Esophagus mucosa (tissue), 1 donor: ENCODE measurements around the gene C20orf204. TPM values are rescaled to one million over a fixed set of nuclear protein-coding genes. Genes with fewer than 3 reads are reported as not detected.

Experiments used
- ATAC-seq: fragments of 200-7000 bp; cut with Tn5 transposase; one replicate; pipeline ENCODE4 v1.9.1; 2020
- total RNA-seq: library from RNA; stranded (reverse); gene quantifications from one replicate; pipeline ENCODE4 v1.2.4, GENCODE V29; 2023
- donor health status: DM: yes; HTN: yes; CAD: no.

Gene C20orf204
- total RNA-seq, 1 donor from 2014 or later, result 0.88 TPM

GRCh38 chr20:64042054-64042781, 6.2 kb downstream of the C20orf204 start:
- no peak for ATAC-seq

- ATAC-seq, result no peak
These were observed 7.8 kb downstream of the C20orf204 start for GRCh38 chr20:64043768-64044167.

GRCh38 chr20:64044484-64045247, 8.7 kb downstream of the C20orf204 start:
- peak; percentile 57 for ATAC-seq

DNA sequence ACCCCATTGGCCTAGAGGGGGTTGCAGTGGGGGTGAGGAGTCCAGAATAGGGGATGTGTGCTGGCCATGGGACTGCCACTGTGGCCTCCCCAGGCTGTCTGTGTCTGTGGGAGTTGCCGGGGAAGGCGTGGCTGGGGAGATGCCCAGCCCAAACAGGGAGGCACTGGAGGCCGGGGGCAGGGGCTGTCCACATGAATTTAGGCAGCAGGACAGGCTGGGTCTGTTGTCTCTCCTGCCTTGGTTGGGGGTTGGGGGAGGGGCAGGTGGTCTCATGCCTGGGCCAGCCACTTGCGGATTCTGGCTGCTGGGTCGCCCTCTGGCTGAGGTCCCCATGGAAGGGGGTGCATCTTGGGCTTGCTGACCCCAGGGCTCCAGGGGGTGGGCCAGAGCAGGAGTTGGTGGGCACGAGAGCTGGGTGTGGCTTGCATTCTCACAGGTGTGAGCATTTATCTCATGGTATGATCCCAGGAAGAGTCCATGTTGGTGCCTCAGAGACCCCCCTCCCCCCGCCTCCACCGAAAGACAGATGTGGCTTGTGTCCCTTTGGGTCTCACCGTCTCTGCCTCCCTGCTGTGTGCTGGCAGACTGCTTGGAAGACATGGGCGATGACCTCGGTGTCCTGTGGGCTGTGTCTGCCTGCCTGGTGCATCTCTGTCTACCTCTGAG, 9.5 kb downstream of the C20orf204 start:
- ATAC-seq, result peak; percentile 19

DNA sequence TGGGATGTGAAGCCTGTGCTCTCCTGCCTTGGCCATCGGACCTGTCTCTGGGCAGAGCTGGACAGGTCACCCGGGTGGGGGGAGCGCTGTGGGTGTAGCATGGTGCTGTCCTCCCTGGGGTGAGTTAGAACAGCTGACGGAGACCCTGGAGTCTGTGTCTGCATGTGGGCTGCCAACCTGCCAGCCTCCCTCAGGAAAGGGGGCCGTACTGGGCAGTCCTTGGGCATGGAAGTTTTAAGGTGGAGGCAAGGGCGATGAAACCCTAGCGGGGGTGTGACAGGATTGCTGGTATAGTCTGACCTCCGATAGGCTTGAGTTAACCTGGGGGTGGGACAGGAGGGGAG, 11.0 kb downstream of the C20orf204 start:
- ATAC-seq, result no peak

- ATAC-seq, result no peak
These were observed 12.0 kb downstream of the C20orf204 start for GRCh38 chr20:64047968-64048401.

DNA sequence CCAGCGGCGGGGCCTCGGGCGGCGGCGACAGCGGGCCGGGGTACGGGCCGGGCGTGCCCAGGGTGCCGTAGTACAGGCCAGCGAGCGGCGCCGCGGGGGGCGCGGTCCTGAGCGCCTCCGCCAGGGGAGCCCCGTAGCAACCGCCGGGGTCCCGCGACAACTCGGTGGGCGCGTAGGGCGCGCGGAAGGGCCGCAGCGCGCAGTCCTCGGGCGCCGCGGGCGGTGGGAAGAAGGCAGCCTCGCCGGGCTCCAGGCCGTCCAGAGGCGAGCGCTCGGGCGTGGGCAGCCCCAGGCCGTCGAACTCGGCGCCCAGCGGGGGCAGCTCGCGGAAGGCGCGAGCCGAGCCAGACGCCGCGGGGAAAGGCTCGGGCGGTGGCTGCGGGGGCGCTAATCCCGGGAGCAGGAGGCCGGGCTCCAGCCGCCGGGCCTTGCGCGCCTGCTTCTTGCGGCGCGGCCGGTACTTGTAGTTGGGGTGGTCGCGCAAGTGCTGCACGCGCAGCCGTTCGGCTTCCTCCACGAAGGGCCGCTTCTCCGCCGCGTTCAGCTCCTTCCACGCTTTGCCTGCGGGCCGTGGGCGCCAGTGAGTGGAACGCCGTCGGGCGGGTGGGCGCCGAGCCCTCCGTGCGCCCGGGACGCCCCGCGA, 12.5 kb downstream of the C20orf204 start:
- ATAC-seq, result no peak

DNA sequence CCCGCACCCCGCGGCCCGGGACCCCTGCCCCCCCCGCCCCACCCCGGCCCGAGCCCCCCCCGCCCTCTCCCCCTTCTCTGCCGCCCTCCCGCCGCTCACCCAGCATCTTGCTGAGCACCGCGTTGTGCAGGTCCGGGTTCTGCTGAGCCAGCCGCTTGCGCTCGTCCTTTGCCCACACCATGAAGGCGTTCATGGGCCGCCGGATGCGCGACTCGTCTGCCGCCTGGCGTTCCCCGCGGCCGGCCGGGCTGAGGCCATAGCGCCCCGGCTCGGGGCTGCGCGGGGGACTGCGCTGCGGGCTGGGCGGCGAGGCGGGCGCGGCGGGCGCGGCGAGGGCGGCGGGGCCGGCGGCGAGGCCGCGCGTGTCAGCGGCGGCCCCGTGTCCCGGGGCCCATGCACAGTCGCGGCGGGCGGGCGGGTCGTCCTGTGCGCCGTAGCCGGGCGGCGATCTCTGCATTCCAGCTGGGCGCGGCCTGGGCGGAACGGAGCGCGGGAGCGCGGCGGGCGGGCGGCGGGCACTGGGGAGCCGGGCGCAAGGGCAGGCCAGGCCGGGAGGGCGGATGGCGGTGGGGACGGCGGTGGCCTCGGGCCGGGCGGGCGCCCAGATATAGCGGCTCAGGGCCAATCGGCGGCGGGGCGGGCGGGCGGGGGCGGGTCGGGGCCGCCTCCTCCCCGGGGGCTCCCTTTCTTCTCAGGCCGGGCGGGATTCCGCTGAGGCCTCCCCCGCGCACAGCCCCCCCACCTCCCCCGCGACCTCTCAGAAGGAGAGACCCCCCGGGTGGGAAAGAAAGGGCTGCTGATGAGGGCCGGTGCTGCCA, 13.3 kb downstream of the C20orf204 start, which contains the start of gene SOX18:
Gene SOX18 (minus strand): TSS at position 580 of the 818 bp plus-strand sequence. CDS start 123 bp downstream, at position 457.
- no peak for ATAC-seq

- ATAC-seq, result no peak
These were observed 13.9 kb downstream of the C20orf204 start for GRCh38 chr20:64049878-64050260.

- no peak for ATAC-seq
These were observed 14.5 kb downstream of the C20orf204 start for GRCh38 chr20:64050261-64051032.

GRCh38 chr20:64051033-64051452, 15.1 kb downstream of the C20orf204 start:
- no peak for ATAC-seq

GRCh38 chr20:64051561-64052325, 15.8 kb downstream of the C20orf204 start:
- ATAC-seq, result peak; percentile 34

GRCh38 chr20:64052326-64052722, 16.3 kb downstream of the C20orf204 start:
- no peak for ATAC-seq

- ATAC-seq, result peak; percentile 31
These were observed 17.2 kb downstream of the C20orf204 start for GRCh38 chr20:64052987-64053840.

GRCh38 chr20:64053841-64054661, 18.1 kb downstream of the C20orf204 start:
- ATAC-seq, result peak; percentile 12

GRCh38 chr20:64055396-64055892, 19.5 kb downstream of the C20orf204 start:
- no peak for ATAC-seq

- ATAC-seq, result no peak
These were observed 20.1 kb downstream of the C20orf204 start for GRCh38 chr20:64055893-64056638.

GRCh38 chr20:64056639-64056888, 20.6 kb downstream of the C20orf204 start:
- ATAC-seq, result no peak
